Endothelial cell of umbilical vein (primary cell): Measurements from ENCODE around the gene CAT.

Experiments
- CTCF ChIP-seq, 2 donors: IDR thresholded peaks; 1 replicate in 1 of 2; 2 replicates in 1 of 2; pipeline ENCODE4 v1.5.1; 2011; ENCODE audit warnings: low read length in 2 of 2, mild to moderate bottlenecking in 2 of 2, moderate library complexity in 2 of 2, control low read depth in 1 of 2, inconsistent platforms in 1 of 2, low read depth in 1 of 2; ENCODE audit not compliant: insufficient read depth in 1 of 2; ENCODE audit errors: extremely low read depth in 1 of 2
- MYC ChIP-seq: IDR thresholded peaks from one replicate; pipeline ENCODE4 v1.6.1; 2011; ENCODE audit warnings: mild to moderate bottlenecking, low read depth, low read length
- POLR2A ChIP-seq: IDR thresholded peaks from 2 replicates; pipeline ENCODE4 v1.6.1; 2012; ENCODE audit warnings: low read depth, mild to moderate bottlenecking, control low read depth, low read length

- TF ChIP-seq MYC: no peak
- TF ChIP-seq CTCF (IDR thresholded peaks at IDR 0.05; ENCODE audit: extremely low read depth in 1 of 2, insufficient read depth in 1 of 2, low read depth in 1 of 2, low read length in 2 of 2): no peak
- no peak for TF ChIP-seq POLR2A
These were observed 21.5 kb downstream of the CAT start for GRCh38 chr11:34460278-34460677.
